Forelimb muscle (tissue), 1 donor: ENCODE data around the gene OR6S1. TPM values are rescaled to one million over a fixed set of nuclear protein-coding genes. Genes with fewer than 3 reads are reported as not detected.
"Not testable (repeated sequence)": the region's sequence is repeated elsewhere in the genome, so short reads cannot be mapped to it uniquely, and the experiment has no call there.

ENCODE experiments used
- DNase-seq: peaks from one replicate; pipeline ENCODE4 v3.0.0-alpha.2; 2013; ENCODE audit warnings: low read depth
- polyA plus RNA-seq: library from polyadenylated mRNA; unstranded; fragments of 120-200 nt; gene quantifications from one replicate; pipeline ENCODE4 v1.2.1, GENCODE V29; 2013; ENCODE audit not compliant: insufficient read length

OR6S1 gene
- polyA plus RNA-seq, 1 donor: not detected

DNA sequence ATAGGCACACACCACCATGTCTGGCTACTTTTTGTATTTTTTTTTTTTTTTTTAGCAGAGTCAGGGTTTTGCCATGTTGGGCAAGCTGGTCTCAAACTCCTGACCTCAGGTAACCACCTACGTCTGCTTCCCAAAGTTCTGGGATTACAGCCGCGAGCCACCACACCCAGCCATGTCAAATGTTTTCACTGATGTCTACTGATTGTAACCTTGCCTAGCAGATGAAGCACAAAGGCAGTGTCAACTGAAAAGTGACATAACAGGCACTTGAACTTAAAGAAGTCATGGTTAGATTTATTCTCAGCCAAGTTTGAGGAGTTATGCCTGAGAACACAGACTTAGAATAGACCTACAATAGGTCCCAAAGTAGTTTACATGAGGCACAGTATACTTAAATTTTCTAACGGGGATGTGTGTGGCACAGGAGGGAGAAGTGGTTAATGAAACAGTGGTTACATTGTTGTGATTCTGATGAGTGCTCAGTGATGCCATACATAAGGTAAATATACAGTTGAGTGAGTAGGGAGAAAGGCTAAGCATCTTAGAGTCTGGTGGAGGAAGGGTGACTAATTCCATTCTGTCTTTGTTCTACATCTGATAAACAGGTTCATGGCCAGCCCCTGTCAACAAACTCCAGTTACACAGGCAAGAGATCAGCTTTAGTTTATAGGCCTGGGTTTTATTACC is 30.2 kb upstream of the OR6S1 start:
- no peak for DNase-seq

DNA sequence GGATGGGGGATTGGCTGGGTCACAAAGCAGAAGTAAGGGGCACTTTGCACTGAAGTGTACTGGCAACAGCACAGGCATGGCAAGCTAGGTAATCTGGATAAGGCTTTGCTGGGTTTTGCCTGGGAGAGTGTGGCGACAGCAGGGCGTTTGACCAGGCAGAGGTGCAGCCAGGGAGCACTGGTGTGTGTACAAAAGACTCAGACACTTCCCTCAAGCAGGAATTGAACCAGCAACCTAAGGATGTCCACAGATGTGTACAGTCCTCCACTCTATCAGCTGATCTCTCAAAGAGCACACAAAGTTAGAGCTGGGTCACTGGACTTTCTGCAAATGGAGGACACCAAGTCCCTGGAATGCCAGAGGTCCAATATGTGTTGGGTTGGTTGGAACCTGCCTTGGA is 27.5 kb upstream of the OR6S1 start:
- DNase-seq: no peak

DNA sequence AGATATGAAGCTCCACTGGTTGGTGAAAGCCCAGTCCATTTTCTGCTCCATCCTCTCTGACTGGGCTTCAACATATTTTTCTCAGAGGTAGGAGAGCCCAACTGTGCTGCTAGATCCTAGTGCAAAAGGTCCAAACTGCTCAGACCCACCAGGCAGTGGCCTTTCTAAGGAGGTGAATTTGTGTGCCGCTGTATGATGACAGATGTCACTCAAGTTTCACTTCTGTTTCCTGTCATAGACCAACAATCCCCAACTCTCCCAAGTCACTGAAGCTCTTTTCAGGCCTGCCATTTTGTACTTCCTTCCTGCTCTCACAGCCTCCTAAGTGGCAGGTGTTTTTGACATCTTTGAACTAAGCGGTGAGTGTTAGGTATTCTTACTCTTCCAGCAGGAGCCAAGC is 26.5 kb upstream of the OR6S1 start:
- no peak for DNase-seq

DNA sequence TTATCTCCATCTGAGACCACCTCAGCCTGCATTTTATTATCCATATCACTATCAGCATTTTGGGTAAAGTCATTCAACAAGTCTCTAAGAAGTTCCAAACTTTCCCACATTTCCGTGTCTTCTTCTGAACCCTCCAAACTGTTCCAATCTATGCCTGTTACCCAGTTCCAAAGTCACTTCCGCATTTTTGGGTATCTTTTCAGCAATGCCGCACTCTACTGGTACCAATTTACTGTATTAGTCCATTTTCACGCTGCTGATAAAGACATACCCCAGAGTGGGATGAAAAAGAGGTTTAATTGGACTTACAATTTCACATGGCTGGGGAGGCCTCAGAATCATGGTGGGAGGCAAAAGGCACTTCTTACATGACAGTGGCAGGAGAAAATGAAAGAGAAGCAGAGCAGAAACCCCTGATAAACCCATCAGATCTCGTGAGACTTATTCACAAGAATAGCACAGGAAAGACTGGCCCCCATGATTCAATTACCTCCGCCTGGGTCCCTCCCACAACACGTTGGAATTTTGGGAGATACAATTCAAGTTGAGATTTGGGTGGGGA is 25.0 kb upstream of the OR6S1 start:
- DNase-seq: not testable (repeated sequence)

DNA sequence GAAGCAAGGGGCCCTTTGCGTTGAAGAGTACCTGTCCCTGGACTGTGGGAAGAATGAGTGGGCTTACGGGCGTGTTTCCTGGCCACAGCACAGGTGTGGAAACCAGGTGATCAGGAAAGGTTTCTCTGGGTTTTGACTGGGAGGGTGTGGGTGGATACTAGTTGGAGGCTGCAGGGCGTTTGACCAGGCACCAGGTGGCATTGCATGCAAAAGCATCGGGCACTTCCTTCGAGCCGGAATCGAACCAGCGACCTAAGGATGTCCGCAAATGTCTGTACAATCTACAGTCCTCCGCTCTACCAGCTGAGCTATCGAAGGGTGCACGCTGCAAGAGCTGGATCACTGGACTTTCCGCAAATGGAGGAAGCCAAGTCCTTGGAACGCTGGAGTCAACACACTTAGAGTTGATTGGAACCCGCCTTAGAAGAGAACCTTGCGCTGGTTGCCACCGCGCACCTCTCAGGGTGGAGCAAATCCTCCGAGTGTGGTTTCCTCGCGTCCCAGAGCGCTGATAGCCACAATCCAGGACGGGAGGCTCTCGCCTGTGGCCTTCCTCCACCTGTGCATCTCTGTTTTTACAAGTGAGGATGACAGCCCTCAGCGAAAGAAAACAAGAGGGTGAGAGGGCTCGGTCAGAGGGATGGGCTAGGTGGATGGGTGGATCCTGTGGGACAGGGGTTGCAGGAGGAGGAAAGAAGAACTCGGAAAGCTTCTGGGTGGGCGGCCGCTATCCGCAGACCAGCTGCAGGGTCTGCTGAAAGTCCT is 21.7 kb upstream of the OR6S1 start:
- DNase-seq: no peak

DNA sequence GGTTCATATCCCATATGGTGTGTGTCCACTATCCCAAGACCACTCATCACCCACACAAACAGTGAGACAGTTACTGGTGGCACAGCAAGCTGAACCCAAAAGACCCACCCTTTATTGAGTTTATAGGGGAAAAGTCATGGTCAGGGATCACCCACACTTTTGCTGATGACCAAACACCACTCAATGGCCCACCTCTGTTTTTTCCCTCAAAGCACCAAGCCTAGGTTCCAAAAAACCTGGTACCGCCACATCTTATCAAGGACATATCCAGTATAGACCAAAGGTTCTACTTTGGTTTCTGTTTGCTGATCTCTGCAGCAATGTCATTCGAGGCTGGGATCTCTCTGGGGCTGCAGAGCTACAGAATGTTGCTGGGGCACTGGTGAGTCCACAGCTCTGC is 19.7 kb upstream of the OR6S1 start:
- DNase-seq: no peak

DNA sequence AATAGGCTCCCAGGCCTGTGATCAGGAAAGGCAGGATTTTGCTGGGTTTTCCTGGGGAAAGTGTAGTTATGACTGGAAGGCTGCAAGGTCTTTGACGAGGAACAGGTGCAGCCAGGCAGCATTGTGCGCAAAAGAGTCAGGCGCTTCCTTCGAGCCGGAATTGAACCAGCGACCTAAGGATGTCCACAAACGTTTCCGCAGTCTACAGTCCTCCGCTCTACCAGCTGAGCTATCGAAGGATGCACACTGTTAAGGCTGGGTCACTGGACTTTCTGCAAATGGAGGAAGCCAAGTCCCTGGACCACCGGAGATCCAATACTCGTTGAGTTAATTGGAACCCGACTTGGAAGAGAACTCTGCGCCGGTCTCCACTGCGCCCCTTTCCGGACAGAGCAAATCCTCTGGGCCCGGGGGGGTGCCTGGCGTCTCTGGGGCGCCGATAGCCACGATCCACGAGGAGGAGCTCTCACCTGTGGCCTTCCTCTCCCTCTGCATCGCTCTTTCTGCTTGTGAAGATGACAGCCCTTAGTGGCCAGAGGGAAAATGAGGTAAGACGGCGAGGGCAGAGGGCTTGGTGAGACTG is 18.4 kb upstream of the OR6S1 start:
- DNase-seq: no peak

DNA sequence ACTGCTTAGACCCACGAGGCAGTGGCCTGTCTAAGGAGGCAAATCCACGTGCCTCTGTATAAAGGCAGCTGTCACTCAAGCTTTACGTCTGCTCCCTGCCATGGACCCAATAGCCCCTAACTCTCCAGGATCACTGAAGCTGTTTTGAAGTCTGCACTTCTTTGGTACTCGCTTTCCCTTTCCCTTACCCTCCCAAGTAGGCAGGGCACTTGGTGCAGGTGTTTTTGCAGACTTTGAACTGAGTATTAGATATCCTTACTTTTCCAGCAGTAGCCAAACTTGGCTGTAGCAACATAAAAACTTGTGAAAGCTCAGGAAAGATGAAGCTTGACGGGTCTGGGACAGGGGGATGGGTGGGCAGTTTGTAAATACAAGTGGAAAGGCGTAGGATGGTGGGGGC is 17.8 kb upstream of the OR6S1 start:
- DNase-seq: no peak

DNA sequence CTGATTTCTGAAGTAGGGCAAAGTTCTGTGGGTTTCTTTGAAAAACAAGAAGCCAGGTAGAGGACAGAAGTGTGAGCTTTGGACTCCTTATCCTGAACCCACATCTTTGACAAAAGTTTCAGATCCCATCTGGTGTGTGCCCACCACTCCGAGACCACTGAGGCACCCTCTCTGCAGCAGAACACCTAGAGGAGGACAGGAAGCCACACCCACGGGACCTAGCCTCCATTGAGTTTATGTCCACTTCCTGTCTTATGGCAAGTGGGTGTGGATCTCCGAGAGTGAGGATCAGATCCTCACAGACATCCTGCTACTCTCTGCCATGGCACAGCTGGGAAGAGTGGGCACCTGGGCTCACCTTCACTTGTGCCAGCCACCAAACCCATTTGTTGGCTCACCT is 16.8 kb upstream of the OR6S1 start:
- no peak for DNase-seq

DNA sequence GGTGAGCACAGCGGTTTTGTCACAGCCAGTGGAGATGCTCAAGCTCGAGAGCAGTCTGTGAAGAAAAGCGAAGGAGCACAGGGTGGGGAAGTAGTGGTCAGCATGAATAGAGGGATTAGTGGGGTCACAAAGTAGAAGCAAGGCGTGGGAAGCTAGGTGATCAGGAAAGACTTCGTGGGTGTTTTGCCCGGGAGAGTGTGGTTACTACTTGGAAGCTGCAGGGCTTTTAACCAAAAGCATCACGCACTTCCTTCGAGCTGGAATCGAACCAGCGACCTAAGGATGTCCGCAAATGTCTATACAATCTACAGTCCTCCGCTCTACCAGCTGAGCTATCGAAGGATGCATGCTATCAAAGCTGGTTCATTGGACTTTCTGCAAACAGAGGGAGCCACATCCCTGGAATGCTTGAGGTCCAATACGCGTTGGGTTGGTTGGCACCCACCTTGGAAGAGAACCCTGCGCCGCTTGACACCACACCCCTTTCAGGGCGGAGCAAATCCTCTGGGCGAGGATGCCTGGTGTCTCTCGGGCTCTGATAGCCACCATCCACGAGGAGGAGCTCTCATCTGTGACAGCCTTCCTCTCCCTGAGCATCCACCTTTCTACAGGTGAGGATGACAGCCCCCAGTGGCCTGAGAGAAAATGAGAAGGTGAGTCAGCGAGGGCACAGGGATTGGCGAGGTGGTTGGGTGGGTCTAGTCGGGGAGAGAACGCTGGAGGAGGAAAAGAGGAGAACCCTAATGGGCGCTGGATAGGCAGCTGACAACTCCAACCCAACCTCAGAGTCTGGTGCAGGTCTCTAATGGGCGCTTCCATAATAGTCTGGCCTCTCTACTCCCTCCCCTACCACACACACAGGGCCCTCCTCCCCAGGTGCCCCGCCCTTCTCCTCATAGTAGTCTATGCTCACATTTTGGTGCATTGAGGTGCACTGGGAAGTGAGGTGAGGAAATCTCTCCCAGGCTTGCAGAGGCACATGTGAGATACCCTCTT is 16.0 kb upstream of the OR6S1 start:
- DNase-seq: no peak

DNA sequence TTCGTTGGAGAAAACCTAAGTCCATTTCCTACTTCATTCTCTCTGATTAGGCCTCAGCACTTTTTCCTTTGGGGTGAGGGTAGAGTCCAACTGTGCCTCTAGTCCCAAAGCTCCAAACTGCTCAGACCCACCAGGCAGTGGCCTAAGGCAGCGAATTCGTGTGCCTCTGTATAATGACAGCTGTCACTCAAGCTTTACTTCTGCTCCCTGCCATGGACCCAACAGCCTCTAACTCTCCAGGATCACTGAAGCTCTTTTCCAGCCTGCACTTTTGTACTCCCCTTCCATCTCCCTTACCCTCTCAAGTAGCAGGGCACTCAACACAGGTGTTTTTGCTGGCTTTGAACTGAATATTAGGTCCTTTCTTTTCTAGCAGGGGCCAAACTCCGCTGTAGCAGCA is 14.8 kb upstream of the OR6S1 start:
- DNase-seq: no peak

DNA sequence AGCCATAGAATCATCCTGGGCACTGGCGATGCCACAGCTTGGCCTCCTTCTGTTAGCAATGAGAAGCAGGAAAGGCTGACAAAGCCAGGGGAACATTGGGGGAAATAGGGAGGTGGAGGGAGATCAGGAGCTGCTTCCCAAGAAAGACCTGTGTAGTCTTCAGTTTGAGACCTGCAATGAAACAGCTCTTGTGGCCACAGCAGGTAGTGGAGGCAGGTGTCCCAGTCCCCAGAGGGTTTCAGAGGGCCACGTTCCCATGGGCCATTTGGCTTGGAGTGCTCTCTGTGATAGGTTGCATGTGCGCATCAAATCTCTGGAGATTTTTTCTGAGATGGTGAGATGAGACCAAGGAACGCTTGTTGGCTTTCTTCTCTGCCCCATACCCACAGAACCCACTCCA is 14.4 kb upstream of the OR6S1 start:
- DNase-seq: no peak

DNA sequence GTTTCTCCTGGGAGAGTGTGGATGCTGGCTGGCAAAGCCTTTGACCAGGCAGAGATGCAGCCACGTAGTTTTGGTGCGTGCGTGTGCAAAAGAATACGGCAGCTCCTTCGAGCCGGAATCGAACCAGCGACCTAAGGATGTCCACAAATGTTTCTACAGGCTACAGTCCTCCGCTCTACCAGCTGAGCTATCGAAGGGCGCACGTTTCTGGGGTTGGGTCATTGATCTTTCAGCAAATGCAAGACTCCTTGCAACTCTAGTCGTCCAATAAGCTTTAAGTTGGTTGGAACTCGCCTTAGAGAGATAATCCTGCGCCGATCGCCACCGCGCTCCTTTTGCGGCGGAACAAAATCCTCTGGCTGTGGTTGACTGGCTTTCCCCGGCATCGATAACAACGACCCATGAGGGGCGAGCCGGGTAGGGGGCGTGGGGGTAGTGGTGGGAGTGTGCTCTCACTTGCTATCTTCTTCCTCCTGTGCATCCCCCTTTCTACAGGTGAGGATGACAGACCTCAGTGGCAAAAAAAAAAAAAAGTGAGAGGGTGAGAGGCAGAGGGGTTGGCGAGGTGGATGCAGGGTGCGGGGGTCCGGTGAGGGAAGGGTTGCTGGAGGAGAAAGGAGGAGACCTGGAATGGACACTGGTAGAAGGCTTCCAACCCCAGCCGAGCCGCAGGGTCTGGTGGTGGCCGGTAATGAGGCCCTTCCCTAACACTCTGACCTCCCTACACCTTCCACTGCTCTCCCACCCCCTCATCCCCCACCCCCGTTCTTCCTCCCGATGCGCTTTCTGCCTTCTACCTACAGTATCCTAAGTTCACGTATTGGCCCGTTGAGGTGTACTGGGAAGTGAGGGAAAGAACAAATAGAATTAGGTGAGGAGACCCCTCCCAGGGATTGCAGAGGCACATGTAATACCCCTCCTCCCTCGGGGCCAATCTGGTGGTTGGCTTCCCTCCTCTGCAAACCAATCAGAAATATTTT is 11.8 kb upstream of the OR6S1 start:
- DNase-seq: no peak

DNA sequence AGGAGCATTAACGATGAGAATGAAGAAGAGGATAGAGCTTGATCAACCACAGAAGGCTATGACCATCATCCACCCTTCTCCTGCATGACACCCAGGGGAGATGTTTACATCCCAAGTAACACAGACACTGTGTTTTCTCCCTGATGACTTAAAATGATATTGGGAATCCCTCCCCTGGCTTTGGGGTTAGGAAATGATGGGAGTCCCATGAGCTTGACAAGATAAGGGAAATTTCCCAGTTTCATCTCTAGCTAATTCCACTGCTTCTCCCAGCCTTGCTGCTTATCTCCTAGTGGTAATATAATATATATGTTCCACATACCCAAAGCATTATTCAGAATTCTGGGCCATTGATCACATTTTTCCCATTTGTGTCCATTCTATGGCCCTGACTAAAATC is 4.0 kb upstream of the OR6S1 start:
- no peak for DNase-seq

DNA sequence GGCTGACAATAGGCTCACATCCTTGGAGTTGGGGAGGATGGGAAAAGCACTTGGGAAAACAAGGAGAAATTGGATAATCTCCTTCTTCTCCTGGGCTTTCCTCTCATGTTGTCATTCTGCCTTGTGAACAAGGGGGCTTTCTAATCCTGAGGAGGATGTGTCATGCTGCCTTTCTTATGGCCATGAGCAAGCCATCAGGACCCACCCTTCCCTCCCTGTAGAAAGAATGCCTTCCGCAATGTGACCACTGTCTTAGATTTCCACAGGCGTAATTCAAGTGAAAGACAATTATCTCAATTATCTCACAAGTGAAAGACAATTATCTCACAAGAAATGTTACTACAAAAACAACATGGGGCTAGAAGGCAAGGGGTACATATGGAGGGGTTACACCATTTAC is 3.0 kb upstream of the OR6S1 start:
- no peak for DNase-seq

DNA sequence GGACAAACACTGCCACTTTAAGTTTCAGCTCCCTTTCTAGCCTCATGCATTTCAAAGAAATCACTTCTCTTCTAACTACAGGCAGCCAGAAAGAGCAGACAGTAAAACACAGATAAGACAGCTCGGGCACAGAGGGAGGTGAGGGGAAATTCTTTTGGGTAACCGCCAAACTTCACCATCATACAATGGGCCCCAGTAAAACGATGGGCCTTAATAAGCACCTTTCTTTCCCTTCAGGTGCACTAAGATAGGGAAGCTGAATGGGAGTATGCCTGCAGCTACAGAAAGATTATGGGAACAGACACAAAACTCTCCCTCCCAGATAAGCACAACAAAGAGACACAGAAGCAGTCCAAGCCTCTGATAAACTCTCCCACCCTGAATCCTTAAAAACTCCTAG is 1.3 kb upstream of the OR6S1 start:
- DNase-seq: not testable (repeated sequence)

DNA sequence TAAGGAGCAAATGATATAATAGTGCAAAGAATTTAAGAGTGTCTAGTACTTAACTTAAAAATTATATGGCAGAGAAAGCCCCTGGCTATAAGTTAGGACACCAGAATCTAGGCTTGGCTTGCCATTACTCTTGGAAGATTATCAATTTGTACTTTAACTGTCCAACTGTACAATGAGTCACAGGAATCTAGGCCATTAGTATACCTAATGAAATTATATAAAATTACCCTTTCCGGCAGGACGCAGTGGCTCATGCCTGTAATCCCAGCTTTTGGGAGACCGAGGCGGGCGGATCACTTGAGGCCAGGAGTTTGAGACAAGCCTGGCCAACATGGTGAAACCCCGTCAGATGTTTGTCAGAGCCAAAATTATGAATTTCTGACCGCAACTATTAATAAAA is 691 bp upstream of the OR6S1 start:
- no peak for DNase-seq

DNA sequence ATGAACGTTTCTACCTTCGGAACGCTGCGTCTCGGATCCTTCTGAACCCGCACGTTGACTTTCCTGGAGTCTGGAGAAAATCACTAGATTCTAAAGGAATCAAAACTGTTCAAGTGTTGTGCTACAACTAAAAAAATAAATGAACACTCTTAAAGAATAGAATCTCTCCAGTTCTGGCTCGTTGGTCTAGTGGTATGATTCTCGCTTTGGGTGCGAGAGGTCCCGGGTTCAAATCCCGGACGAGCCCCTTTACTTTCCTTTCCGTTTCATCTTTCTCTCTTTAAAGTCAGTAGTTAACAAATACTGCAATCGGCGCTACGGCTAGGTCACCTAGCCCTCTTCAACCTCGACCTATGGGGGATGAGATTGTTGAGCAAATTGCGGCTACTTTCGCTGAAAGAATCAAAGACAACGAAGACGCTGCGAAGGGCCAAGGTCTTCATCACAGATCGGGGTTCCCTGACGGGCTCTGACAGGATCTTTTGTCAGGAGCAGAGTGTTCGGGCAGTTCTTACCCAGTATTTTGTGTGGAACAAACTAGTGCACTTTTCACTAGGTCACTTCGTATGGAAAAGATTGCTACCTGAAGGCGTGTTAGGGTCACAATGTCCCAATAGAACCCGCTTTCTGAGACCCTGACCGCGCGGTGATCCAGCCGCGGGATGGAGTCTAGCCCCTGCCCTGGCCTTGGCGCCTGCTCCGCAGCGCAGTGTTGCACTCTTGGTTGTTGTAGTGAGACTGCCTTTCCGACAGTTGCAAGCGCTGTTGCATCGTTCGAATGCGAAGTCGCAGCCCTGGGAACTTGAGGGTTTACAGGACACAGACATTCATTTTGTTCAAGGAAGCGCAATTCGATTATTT is 8.4 kb downstream of the OR6S1 start:
- DNase-seq: no peak

DNA sequence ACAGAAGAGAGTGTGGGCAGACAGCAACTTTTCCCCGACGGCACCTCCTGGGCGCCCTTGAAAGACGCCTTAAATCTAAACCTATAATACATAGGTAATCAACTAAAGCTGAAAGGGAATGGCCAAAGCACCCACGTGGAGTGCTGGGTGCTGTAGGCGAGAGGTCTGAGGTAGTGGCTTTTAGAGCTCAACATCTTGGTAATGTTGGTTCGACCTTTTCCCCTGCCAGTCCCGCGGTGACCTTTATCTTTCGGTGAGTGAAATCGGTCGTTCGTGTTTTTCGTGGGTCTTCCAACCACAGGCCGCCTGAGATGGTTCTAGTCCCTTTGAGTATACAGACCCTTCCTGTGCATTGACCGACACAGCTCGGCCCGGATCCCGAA is 9.1 kb downstream of the OR6S1 start:
- no peak for DNase-seq
